Inflammatory macrophage (primary cell): ENCODE data around the gene PCNX1.
"Not testable (repeated sequence)": the region's sequence is repeated elsewhere in the genome, so short reads cannot be mapped to it uniquely, and the experiment has no call there.

Source experiments
- DNase-seq, 2 donors: peaks; one replicate each; pipeline ENCODE4 v3.0.0-alpha.2; 2020 to 2022

The PCNX1 gene

DNA sequence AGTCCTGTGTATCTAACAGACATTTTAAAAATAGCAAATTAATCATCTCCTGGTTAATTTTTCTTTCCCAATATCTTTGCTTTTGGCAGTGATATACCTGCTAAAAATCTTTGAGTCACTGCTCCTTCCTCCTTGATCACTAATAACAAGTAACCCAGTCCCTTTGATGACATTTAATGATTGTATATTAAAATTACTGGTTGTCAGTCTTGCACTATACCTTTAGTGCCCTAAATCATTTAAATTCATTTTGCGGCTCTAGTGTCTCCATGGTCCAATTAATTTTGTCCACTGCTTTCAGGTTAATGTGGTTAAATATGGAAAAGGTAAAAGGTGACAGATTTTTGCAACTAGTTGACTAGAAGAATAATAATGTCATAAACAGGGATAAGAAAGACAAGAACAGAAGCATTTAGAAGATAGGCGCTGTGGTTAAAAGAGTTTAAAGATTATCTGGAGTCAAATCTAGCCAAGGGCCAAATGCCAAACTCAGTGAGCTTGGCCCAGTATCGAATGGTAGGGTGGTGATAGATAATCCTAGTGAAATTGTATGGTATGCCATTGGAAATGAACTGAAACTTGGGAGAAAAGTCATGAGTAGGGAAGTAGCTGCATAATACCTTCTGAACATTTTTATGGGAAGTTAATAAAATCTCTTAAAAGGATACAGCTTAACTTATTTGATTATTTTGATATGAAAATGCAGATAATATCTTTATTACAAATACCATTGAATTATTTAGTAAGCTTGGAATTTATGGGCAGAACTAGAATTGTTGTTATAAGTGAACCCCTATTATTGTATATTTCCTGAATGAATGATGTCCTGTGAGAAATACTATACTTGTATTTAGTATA, 115.0 kb downstream of the PCNX1 start:
- no peak for DNase-seq

GRCh38 chr14:71022939-71023338, 115.7 kb downstream of the PCNX1 start:
- DNase-seq, result no peak

GRCh38 chr14:71029236-71029781, 122.0 kb downstream of the PCNX1 start:
- no peak for DNase-seq

- DNase-seq, result no peak
Measured at GRCh38 chr14:71031000-71031399, 123.7 kb downstream of the PCNX1 start.

DNA sequence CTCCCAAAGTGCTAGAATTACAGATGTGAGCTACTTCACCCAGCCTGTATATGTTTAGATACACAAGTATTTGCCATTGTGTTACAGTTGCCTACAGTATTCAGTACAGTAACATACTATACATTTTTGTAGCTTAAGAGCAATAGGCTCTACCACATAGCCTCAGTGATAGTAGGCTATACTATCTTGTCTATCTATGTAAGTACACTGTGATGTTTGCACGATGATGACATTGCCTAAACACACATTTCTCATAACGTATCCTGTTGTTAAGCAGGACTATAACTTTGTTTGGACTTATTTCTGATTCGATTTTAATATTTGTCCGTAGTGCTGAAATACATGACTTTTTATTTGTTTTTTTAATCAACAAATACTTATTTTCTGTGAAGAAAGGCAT, 129.2 kb downstream of the PCNX1 start:
- DNase-seq, result no peak

GRCh38 chr14:71048393-71048792, 141.1 kb downstream of the PCNX1 start:
- DNase-seq, result no peak

DNA sequence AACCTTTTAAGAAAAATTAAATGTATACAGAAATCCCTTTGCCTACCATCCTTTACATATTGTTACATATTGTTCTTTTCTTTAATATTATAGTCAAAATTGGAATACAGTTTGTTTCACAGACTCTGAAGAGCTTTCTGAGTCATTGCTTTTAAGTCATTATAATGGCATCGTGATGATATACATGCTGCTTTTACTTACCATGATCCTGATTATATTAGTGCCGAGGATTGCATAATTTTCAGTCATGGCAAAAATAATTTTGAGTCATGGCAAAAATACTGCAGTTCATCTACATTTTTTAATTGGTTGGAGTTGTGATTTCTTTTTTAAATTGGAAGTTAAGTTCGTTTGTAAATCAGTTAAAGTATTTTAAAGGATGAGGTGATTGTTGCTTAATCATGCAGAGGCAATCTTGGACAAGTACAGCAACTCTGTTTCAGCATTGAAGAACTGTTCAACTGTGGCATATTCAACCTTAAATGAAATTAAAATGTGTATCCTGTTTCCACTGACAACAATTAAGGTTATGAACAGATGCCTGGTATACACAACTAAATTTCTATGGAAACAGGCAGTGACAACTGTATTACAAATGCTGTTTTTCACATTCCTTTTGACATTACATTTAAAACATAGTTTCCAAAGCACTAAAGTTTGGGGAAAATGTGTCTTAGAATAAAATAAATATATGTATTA, 142.3 kb downstream of the PCNX1 start:
- DNase-seq, result no peak

GRCh38 chr14:71050227-71050823, 143.1 kb downstream of the PCNX1 start:
- DNase-seq, result no peak

DNA sequence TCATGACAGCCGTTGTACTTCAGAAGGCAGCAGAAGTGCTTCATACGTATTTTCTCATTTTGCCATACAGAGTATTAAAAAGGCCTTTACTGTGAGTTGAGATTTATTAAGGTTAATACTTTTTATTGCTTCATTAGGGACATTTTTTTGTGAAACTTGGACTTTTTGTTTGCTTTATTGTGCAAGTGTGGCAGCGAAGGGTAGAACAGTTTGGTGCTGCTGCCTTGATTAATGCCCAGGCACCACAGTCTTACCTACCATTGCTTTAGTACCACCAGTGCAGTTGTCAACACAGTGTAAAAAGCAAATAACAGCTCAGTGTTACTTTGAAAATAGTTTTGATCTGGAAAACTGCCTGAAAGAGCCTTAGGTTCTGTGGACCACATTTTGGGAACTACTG, 147.4 kb downstream of the PCNX1 start:
- DNase-seq, result no peak

DNA sequence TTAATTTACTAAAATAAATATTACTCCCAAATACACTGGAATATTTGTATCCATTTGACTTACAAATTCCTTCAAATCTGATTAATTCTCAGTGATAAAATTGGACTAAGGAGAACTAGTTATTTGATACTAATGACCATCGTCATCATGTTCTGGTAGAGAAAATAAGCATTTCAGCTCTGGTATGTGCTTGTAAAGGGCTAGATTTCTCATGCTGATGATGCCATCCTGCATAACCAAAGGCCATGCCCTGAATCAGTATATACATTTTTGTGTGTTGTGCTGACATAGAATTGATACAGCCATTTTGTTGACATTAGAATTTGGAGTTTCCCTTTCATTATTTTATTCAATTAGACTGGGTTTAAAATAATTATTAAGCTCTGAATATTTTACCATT, 148.9 kb downstream of the PCNX1 start:
- no peak for DNase-seq

GRCh38 chr14:71060274-71060673, 153.0 kb downstream of the PCNX1 start:
- DNase-seq, result no peak

GRCh38 chr14:71060825-71061455, 153.7 kb downstream of the PCNX1 start:
- no peak for DNase-seq

GRCh38 chr14:71061458-71061857, 154.2 kb downstream of the PCNX1 start:
- DNase-seq, result no peak

GRCh38 chr14:71062581-71063303, 155.5 kb downstream of the PCNX1 start:
- DNase-seq, result no peak

DNA sequence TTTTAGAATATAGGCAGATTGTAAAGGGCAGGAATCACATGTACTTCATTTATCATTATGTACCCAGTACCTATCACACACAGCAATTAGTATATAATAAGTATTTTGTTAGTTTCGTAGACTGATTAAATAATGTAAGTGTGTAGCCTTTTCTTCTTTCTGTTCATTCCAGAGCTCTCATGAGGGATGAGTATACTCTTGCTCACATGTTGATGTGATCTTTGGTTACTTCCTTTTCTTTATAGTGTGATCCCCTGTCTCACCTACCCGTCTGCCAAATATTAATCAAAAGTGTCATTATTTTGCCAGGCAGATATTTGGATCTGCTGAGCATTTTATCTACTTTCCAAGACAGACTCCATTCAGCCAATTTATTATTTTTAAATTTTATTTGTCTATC, 156.1 kb downstream of the PCNX1 start:
- no peak for DNase-seq

GRCh38 chr14:71064747-71065146, 157.5 kb downstream of the PCNX1 start:
- not testable (repeated sequence) for DNase-seq

DNA sequence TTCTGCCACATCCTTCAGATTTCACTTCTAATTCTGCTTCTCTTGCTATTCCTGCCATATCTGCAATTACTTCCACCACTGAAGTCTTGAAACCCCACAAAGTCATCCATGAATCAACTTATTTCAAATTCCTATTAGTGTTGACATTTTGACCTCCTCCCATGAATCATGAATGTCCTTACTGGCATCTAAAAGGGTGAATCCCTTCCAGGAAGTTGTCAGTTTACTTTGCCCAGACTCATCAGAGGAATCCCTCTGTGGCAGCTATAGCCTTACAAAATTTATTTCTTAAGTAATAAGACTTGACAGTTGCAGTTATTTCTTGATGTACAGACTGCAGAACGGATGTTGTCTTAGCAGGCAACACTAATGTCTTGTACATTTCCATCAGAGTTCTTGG, 162.9 kb downstream of the PCNX1 start:
- no peak for DNase-seq

GRCh38 chr14:71071042-71071441, 163.8 kb downstream of the PCNX1 start:
- no peak for DNase-seq

DNA sequence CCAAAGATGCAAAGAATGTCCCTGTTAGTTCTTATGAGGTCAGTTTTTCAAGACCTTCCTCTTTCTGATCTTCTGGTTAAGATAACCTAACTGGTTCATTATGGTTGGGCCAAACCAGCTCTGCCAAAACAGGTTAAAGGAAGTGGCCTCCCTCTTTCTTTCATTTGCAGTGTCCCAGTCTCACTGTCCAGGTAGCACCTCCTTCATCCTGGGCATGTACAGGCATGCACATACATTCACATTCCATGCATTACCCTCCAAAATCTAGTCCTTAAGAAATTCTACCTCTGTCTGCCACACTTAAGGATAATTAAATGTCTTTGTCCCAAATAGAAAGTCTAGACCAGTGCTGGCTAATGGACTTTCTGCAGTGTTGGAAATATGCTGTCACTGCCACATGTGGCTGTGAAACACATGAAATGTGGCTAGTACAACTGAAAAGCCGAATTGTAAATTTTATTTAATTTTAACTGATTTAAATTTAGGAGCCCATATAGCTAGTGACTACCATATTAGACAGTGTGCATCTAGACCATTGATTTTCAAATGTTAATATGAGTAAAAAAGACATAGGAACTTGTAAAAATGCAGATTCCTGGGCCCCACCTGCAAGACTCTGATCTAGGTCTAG, 169.3 kb downstream of the PCNX1 start:
- DNase-seq, result no peak

- no peak for DNase-seq
Measured at GRCh38 chr14:71078500-71078899, 171.2 kb downstream of the PCNX1 start.

DNA sequence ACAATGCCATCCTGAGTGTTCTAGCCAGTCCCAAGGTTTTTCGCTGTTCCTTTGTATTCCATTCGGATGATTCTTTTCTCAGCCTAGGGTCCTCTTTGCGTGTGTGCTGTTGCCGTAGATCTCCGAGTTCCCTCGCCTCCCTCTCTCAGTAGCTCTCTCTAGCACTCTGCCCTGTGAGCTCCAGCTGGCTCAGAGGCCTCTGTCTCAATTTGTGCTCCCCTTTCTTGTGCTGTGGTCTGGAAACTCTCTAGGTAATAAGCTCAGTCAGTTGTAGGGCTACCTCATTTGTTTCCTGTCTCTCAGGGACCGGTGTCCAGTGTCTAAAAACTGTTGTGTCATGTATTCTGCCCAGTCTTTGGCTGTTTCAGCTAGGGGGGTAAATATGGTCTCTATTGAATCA, 179.3 kb downstream of the PCNX1 start:
- no peak for DNase-seq

- DNase-seq, result no peak
Measured at GRCh38 chr14:71089971-71090370, 182.7 kb downstream of the PCNX1 start.
